Activated CD8-positive, alpha-beta T cell treated with anti-CD3 and anti-CD28 coated beads, Interleukin-2, amount 10 ng/mL, durations not matched to agents 7 days and 5 days (primary cell): Measurements from ENCODE around the gene LRRC47. TPM values are rescaled to one million over a fixed set of nuclear protein-coding genes. Genes with fewer than 3 reads are reported as not detected.
"Not testable (repeated sequence)": the region's sequence is repeated elsewhere in the genome, so short reads cannot be mapped to it uniquely, and the experiment has no call there.

Source experiments
- ATAC-seq: fragments of 150-1000 bp; cut with Tn5 transposase; one replicate; pipeline ENCODE4 v1.10.0; 2021; ENCODE audit warnings: moderate library complexity
- CTCF ChIA-PET: fragments of 350-600 bp; sonication (Branson Sonifier 250); formaldehyde crosslinking; loops from one replicate; lab custom pipeline; 2021; ENCODE audit warnings: antibody characterized with exemption; lab: Charles Lee
- POLR2A ChIA-PET: fragments of 350-600 bp; sonication (Branson Sonifier 250); formaldehyde crosslinking; loops from one replicate; lab custom pipeline; 2021; ENCODE audit warnings: antibody characterized with exemption; lab: Charles Lee
- DNase-seq: peaks from one replicate; pipeline ENCODE4 v3.0.0-alpha.2; 2020
- H3K27ac Mint-ChIP-seq: one replicate; pipeline ENCODE4 v1.8.0; 2021; ENCODE audit warnings: mild to moderate bottlenecking, mixed read lengths
- H3K27me3 Mint-ChIP-seq: one replicate; pipeline ENCODE4 v1.8.0; 2021; ENCODE audit warnings: low read depth, mixed read lengths
- H3K36me3 Mint-ChIP-seq: one replicate; pipeline ENCODE4 v1.8.0; 2021; ENCODE audit warnings: low read depth, mixed read lengths
- H3K4me1 Mint-ChIP-seq: one replicate; pipeline ENCODE4 v1.8.0; 2021; ENCODE audit warnings: low read depth, mixed read lengths
- H3K4me3 Mint-ChIP-seq: one replicate; pipeline ENCODE4 v1.8.0; 2021; ENCODE audit warnings: mild to moderate bottlenecking, mixed read lengths
- H3K9me3 Mint-ChIP-seq: one replicate; pipeline ENCODE4 v1.8.0; 2022; ENCODE audit warnings: mixed read lengths; ENCODE audit not compliant: insufficient read depth
- total RNA-seq, 2 experiments: library from RNA; stranded (reverse); gene quantifications; one replicate each; pipeline ENCODE4 v1.2.3, GENCODE V29; 2021

The LRRC47 gene
- total RNA-seq, 2 experiments from 2014 or later: 36.4 to 39.5 TPM

DNA sequence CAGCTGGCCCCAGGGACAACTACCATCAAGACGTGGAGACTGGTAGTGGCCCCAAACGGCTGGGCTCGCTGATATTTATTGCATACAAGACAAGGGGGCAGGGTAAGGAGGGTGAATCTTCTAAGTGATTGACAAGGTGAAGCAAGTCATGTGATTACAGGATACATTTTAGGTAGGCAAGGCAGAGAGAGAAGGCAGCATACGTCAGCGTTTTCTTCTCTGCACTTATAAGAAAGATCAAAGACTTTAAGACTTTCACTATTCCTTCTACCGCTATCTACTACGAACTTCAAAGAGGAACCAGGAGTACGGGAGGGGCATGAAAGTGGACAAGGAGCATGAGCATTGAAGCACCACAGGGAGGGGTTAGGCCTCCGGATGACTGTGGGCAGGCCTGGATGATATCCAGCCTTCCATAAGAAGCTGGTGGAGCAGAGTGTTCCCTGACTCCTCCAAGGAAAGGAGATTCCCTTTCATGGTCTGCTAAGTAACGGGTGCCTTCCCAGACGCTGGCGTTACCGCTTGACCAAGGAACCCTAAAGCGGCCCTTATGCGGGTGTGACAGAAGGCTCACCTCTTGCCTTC lies 47.9 kb downstream of the LRRC47 start:
- ATAC-seq, H3K27ac Mint-ChIP-seq, H3K9me3 Mint-ChIP-seq, CTCF ChIA-PET, DNase-seq, H3K27me3 Mint-ChIP-seq, H3K36me3 Mint-ChIP-seq, POLR2A ChIA-PET: not testable (repeated sequence)
- Mint-ChIP-seq H3K4me3 (peak overlapping the region; percentile 76), H3K4me1 (peaks cover 27% of the 10 kb centered on the region)

DNA sequence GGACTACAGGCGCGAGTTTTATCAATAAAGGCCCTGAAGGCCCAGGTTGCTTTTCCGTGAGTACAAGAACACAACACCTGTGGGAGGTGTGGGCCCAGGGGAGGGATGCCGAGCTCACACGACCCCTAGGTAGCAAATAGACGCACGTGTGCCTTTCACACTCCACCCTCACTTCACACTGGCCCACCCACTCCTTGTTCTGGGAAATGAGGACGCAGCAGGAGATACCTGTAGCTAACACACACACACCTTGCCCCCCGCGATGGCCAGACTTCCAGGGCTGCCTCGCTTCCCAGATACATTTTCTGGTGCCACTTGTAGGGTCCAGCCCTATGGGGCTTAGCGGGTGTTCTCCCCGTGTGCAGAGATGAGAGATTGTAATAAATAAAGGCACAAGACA lies 48.4 kb downstream of the LRRC47 start:
- Mint-ChIP-seq H3K27me3 (peaks cover 4% of the 10 kb centered on the region), H3K4me1 (peaks cover 27% of the 10 kb centered on the region), H3K9me3 (no peaks in the 10 kb centered on the region), H3K4me3 (peak overlapping the region; percentile 76), H3K27ac (no peak overlapping the region), H3K36me3 (no peaks in the 10 kb centered on the region)
- no peak for DNase-seq
- ChIA-PET CTCF (no interaction called here), POLR2A (no interaction called here)
- ATAC-seq: no peak

DNA sequence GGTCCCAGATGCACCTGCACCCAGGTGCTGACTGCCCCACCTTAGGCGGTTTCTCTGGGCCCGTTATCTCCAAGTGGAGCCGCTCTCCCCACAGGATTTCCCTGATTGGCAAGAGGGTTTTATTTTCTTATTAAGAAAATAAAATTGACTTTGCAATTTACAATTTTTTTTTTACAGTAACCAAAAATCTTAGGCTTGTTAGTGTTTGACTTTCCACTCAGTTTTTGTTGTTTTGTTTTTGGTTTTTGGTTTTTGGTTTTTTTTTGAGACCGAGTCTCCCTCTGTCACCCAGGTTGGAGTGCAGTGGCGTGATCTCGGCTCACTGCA lies 48.8 kb downstream of the LRRC47 start:
- Mint-ChIP-seq H3K4me1 (peaks cover 27% of the 10 kb centered on the region), H3K4me3 (peak overlapping the region; percentile 76), H3K9me3 (no peaks in the 10 kb centered on the region), H3K36me3 (no peaks in the 10 kb centered on the region), H3K27me3 (peaks cover 4% of the 10 kb centered on the region), H3K27ac (no peak overlapping the region)
- ATAC-seq: no peak
- no peak for DNase-seq
- POLR2A ChIA-PET: no interaction called here
- CTCF ChIA-PET: no interaction called here

DNA sequence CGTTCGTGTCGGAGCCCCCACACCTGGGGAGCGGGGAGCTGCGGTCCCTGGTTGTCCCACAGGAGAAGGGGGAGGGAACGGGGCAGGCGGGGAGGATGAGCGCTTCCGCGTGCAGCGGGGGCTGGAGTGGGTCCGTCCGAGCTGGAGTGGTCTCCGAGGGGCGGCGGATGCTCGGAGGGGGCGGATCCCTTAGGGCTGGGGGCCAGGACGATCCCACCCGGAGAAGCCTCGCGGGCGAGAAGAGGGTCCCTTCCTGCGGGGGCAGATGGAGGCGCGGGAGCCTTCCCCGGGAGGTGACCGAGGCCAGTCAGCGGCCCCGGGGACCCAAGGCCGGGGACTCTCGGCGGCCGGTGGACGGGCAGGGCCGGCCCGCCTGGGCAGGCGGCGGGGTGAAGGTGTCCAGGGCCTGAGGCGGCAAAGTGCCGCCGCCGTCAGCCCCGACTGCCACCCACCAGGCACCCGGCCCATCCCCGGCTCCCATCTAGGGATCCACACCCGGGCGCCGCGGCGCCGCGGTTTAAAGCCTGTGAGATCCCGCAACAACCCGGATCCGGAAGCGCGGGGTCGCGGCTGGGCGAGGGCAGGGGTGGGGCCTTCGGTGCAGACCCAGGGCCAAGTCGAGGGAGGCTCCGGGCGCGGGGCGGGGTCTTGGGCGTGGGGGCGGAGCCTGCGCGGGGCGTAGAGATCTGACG lies 49.3 kb downstream of the LRRC47 start:
- DNase-seq (peak; percentile 86), ATAC-seq (peak; percentile 97)
- CTCF ChIA-PET: no interaction called here
- no peaks in the 10 kb centered on the region for H3K9me3 Mint-ChIP-seq
- H3K4me3 Mint-ChIP-seq: peak overlapping the region; percentile 76
- peak overlapping the region; percentile 49 for H3K27ac Mint-ChIP-seq
- POLR2A ChIA-PET: no interaction called here
- no peaks in the 10 kb centered on the region for H3K36me3 Mint-ChIP-seq
- H3K4me1 Mint-ChIP-seq: peaks cover 27% of the 10 kb centered on the region
- H3K27me3 Mint-ChIP-seq: peaks cover 4% of the 10 kb centered on the region

DNA sequence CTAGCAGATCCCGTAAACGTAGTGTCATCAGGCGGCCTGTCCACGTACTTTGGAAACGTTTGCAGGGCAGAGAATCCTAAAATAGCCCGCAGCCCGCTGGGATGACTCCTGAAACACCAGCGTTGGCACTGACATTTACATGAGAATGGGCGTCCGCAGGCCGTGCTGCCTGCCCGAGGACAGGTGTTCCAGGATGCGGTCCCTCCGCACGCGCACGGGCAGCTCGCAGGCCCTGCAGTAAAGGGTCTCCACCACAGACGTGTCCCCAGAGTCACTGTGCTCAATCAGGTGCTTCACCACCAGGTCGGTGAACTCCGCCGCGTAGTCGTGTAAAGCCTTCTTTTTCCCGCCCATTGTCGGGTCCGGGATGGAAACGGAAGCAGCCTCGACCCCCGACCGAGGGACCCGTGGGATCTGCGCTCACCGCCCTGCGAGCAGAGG lies 49.9 kb downstream of the LRRC47 start:
- Mint-ChIP-seq H3K9me3 (no peaks in the 10 kb centered on the region), H3K36me3 (no peaks in the 10 kb centered on the region), H3K27me3 (peaks cover 4% of the 10 kb centered on the region), H3K27ac (peak overlapping the region; percentile 49), H3K4me3 (peak overlapping the region; percentile 70), H3K4me1 (peaks cover 27% of the 10 kb centered on the region)
- no peak for DNase-seq
- POLR2A ChIA-PET: no interaction called here
- no peak for ATAC-seq
- CTCF ChIA-PET: no interaction called here

GRCh38 chr1:3745590-3746381 lies 50.5 kb downstream of the LRRC47 start:
- POLR2A ChIA-PET: no interaction called here
- H3K9me3 Mint-ChIP-seq: no peaks in the 10 kb centered on the region
- DNase-seq: no peak
- no peaks in the 10 kb centered on the region for H3K36me3 Mint-ChIP-seq
- no peaks in the 10 kb centered on the region for H3K27me3 Mint-ChIP-seq
- CTCF ChIA-PET: no interaction called here
- peaks cover 27% of the 10 kb centered on the region for H3K4me1 Mint-ChIP-seq
- ATAC-seq: no peak
- H3K4me3 Mint-ChIP-seq: peak overlapping the region; percentile 70
- peak overlapping the region; percentile 48 for H3K27ac Mint-ChIP-seq

GRCh38 chr1:3745071-3745470 lies 51.2 kb downstream of the LRRC47 start:
- DNase-seq (no peak), ATAC-seq (no peak)
- ChIA-PET CTCF (interaction anchor here (0.9 kb wide), 1 partner anchor 20 kb away, joined by 3 read pairs; no protein-coding TSS in a partner anchor), POLR2A (no interaction called here)
- H3K4me3 Mint-ChIP-seq: no peak overlapping the region
- H3K4me1 Mint-ChIP-seq: peaks cover 27% of the 10 kb centered on the region
- H3K9me3 Mint-ChIP-seq: no peaks in the 10 kb centered on the region
- no peaks in the 10 kb centered on the region for H3K27me3 Mint-ChIP-seq
- no peak overlapping the region for H3K27ac Mint-ChIP-seq
- no peaks in the 10 kb centered on the region for H3K36me3 Mint-ChIP-seq

DNA sequence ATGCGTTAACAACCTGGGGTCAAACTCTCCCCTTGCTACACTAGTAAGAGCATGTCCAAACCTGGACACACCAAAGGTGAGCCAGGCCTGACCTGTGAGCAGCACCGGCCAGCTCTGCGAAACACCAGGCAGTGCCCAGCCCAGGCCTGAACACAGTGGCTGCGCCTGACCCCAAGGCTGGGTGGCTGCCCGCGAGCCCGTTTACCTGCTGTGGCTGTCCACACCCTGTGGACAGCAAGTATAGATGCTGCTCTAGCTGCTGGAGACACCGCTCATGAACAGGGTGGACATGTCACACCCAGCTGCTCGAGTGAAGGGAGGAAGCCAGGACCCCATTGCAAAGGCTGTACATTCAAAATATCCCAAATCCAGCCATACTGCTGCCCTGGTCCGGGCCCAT lies 51.7 kb downstream of the LRRC47 start:
- CTCF ChIA-PET: interaction anchor here (0.9 kb wide), 1 partner anchor 20 kb away, joined by 3 read pairs; no protein-coding TSS in a partner anchor
- Mint-ChIP-seq H3K36me3 (no peaks in the 10 kb centered on the region), H3K4me1 (peaks cover 27% of the 10 kb centered on the region), H3K27me3 (no peaks in the 10 kb centered on the region), H3K4me3 (no peak overlapping the region), H3K9me3 (no peaks in the 10 kb centered on the region), H3K27ac (no peak overlapping the region)
- DNase-seq: no peak
- ATAC-seq: no peak
- POLR2A ChIA-PET: no interaction called here

DNA sequence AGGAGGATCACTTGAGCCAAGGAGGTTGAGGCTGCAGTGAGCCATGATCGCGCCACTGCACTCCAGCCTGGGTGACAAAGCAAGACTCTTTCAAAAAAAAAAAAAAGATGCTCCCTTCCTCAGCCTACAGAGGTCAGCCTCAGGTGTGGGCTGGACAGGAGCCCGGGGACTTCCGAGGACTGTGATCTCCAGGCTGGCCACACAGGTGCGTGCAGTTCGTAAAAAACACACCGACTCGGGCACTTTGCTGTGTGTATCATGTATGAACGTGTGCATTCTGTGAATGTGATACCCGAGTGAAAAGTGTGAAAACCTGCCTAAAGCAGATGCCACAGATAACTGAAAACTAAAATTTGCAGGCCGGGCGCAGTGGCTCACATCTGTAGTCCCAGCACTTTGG lies 52.5 kb downstream of the LRRC47 start:
- Mint-ChIP-seq H3K27ac (no peak overlapping the region), H3K9me3 (no peaks in the 10 kb centered on the region), H3K4me3 (no peak overlapping the region), H3K36me3 (no peaks in the 10 kb centered on the region), H3K27me3 (no peaks in the 10 kb centered on the region), H3K4me1 (peaks cover 27% of the 10 kb centered on the region)
- DNase-seq (no peak), ATAC-seq (no peak)
- ChIA-PET POLR2A (no interaction called here), CTCF (no interaction called here)

- Mint-ChIP-seq H3K27ac (no peak overlapping the region), H3K4me3 (no peak overlapping the region), H3K36me3 (no peaks in the 10 kb centered on the region), H3K9me3 (no peaks in the 10 kb centered on the region), H3K27me3 (no peaks in the 10 kb centered on the region), H3K4me1 (peaks cover 26% of the 10 kb centered on the region)
- no peak for ATAC-seq
- CTCF ChIA-PET: no interaction called here
- no peak for DNase-seq
- POLR2A ChIA-PET: no interaction called here
Observed at GRCh38 chr1:3743421-3743820, 52.9 kb downstream of the LRRC47 start.

DNA sequence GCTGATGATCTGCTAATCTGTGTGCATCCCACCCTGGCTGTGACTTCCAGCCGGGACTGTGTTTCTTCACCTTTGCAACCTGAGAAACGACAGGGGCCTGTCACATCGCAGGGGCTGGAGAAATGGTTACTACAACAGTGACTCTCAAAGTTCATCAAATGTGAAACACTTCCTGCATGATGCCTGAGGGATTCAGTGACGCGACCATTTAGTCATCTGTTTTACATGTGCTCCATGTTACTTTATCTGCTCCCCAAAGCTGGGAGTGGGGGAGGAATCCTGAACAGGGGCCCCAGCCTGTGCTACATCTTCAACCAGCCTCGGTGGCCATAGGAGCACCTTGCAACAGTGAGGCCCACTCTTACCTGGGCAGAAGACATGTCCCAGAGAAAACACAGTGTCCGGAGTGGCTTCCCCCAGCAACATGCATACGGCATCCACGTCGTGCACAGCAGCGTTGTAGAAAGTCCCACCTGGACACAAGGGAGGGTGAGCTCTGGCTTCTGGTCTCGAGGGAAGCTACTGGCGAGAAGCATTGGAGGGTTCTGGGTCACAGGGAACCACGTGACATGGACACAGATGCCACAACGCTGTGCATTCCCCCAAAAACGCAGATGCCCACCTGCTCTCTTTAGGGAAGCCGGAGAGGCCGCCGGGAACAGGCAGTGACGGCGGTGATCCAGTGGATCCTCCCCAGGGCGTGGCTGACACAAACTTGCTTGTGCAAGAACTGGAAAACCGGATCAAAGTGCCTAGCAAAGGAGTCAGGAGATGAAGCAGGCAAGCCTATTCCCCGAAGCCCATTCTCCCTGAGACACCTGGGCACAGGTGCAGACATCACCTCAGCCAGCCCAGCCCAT lies 53.6 kb downstream of the LRRC47 start:
- H3K27ac Mint-ChIP-seq: no peak overlapping the region
- ChIA-PET POLR2A (no interaction called here), CTCF (no interaction called here)
- no peak overlapping the region for H3K4me3 Mint-ChIP-seq
- no peaks in the 10 kb centered on the region for H3K36me3 Mint-ChIP-seq
- no peaks in the 10 kb centered on the region for H3K27me3 Mint-ChIP-seq
- peaks cover 18% of the 10 kb centered on the region for H3K4me1 Mint-ChIP-seq
- no peaks in the 10 kb centered on the region for H3K9me3 Mint-ChIP-seq
- DNase-seq: no peak
- ATAC-seq: no peak
